ENCODE measurements around the gene MICALL2. TPM values are rescaled to one million over a fixed set of nuclear protein-coding genes. Genes with fewer than 3 reads are reported as not detected.

MICALL2 gene
- total RNA-seq, 1 donor from 2014 or later = 5.7 TPM

DNA sequence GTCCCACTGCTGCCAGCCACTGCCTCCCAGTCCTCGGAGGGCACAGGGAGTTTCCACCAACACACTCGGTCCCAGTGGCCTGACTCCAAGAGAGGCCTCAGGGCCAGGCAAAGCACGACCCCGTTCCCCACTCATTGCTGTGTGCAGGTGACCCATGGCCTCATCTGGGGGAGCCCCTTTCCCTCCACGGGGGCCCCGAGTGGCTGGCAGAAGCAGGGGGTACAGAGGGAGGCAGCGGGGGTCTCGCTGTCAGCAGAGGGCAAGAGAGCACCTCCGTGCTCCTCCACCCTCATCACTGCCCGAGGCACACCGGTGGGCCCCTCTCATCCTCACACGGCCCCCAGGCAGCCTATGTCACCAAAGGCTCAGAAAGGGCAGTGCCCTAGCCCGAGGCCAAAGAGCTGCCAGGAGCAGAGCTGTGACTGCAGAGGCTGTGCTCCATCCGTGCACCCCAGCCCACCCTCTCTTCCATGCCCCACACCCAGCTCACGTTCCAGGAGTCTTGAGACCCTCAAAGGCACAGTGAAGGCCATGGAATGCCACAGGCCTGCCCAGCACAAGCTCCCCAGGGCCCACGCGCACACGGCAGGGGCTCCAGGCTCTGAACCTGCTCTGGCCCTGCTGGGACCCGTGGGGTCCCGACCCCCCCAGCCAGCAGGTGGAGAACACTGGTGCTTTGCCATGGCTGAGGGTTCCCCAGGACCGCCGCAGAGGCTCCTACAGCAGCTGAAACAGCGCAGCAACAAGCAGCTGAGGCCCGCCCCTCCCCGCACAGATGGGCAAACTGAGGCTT, 25.9 kb downstream of the MICALL2 start:
- DNase-seq = no peak

DNA sequence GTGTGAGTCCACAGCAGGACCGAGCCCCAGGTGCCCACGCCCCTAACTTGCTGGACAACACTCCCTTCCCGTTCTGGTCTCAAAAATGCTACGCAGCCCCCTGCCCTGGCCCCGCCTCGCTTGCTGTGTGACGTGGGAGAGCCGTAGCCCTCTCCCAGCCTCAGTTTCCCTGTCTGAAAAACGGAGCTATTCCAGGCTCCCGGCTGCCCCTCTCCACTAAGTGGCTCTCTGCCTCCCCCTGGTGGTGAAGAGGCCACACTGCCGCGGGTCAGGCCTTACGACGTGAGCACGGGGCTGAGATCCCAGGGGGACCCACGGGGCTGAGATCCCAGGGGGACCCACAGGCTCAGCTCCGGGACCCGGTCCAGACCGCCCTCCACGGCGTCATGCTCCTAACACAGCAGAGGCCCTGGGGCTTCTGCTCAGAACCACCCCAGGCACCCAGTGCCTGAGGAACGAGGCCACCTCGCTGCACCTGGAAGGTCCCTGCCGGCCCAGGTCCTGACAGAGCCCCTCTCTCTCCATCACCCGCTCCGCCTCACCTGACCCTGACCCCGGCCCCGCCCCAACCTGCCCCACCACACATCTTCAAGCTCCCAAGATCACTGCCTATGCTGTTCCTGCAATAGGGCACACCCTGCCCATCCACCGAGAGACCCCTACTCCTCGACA, 26.7 kb downstream of the MICALL2 start:
- no peak for DNase-seq

DNA sequence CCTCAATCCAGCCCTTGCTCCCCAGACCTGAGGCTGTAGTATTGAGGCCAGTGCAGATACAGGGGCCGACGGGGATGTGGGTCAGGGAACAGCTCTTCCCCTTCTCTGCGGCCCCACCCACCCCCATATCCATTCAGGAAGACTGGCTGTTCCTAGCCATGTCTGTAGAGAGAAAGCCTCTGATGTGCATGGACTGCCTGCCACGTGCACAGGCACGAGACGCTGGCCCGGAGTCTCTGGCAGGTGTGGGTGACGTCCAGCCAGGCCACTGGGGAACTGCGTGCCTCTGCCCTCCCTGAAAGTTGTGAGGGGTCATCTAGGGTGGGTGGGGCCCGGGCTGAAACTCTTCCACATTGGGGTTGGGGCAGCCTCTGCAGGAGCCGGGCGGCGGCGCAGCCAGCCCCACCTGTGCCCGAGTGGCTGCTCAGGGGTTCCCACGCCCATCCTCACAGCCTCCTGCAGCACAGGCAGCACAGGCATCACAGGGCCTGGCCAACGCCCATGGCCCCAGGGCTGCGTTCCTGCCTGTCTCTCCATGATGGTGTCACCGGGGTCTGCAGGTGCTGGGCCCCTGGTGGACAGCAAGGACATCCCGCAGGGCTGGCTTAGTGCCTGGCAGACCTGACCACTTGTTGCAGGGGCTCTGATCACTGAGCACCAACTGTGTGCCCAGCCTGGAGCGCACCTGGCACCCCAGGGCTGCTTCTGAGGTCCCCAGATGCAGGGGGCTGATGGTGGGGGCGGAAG, 27.5 kb downstream of the MICALL2 start:
- DNase-seq = no peak

DNA sequence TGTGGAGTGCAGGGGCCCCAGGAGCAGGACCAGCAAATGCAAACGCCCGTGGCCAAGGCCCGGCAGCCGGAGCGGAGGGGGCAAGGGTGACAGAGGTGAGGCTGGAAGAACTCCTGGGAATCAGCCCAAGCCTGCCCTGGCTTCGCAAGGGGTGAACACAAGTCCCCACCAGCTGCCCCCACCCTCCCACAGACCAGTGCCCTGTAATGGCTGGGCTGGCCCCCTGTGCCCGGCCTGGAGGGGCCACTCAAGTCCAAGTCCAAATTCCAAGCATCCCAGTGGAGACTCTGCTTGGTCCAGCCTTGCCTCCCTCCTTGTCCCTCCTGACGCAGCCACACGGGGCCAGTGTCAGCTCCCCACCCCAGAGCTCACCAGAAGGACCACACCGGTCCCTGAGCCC, 28.0 kb downstream of the MICALL2 start:
- DNase-seq = no peak

DNA sequence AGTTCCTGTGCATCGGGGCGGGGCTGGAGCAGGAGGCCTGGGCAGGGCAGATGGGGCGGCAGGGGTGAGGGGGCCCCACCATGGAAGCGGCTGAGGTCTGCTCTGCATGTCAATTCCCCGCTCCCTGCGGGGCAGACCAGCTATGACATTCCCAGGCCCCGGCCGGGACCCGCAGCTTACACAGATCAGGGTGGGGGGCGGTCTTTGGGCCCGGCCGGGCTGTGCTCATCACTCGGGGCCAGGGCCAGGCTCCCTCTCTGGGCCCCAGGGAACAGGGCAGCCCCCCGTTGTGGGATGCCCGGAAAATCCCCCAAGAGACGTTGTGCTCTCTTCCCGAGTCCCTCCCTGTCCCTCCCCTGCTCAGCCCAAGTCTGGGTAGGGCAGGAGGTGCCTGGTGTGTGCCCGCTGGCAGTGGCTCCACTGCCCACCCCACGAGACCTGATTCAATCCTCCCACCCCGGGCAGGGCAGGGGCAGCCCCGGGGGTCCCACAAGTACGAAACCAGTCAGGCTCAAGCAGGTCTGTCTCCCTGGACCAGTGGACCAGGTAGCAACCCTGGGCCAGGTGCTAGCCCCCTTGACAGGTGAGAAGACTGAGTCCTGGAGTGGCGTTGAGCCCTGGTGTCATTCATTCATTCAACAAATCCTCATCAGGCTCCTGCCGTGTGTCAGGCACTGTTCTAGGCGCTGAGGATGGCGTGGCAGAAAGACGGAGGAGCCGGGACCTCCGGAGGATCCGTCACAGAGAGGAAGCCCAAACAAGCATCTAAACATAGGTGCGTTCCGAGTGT, 29.0 kb downstream of the MICALL2 start:
- DNase-seq = no peak

DNA sequence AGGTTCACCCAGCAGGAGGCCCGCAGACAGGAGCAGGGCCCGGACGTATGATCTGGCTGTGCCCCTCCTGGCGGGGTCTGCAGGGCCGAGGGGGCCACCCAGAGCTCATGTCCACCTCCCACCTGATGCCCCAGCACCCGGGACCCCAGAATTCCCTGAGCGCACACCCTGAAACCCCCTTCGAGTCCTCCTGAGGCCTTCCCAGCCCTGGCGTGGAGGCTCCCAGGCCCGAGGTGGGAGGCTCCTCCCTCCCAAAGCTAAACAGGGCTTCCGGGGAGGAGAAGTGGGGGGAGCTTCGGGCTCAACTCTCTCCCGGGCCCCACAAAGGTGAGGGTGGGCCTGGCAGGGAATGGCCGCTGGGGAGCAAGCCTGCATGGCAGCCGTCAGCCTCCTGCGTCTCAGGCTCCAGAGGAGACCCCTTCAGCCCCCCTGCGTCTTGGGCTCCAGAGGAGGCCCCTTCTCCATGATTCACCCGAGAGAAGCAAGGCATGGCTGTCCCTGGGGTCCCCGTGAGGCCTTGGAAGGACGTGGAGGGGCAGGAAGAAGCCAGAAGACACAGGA, 30.2 kb downstream of the MICALL2 start:
- no peak for DNase-seq

DNA sequence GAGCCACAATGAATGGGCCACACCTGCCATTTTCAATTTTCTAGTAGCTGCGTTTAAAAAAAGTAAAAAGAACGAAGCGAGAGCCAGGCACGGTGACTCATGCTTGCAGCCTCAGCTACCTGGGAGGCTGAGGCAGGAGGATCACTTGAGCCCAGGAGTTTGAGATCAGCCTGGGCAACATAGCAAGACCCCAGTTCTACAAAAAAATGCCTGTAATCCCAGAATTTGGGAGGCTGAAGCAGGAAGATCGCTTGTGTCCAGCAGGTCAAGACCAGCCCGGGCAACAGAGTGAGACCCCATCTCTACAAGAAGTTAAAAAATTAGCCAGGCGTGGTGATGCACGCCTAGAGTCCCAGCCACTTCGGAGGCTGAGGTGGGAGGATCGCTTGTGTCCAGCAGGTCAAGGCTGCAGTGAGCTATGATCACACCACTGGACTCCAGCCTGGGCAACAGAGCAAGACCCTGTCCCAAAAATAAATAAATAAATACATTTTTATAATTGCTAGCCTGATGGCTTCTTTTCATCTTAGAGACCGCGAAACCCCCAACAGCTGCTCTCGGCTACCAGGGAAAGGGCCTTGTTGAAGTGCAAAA, 32.1 kb downstream of the MICALL2 start:
- no peak for DNase-seq

DNA sequence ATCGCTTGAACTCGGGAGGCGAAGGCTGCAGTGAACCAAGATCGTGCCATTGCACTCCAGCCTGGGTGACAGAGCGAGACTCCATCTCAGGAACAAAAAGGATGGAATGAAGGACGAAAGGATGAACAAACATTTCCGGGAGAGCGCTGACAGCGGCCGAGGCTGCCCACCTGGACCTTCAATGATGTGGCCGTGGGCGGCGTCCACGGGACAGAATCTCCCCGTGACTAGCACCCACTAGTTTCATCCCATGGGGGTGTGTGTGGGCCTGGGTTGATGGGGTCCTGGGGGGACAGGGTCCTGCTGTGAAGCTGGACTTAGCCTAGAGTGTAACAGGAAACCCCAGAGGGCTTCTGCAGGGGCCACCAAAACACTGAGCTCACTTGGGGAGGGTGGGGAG, 32.8 kb downstream of the MICALL2 start:
- DNase-seq = no peak

DNA sequence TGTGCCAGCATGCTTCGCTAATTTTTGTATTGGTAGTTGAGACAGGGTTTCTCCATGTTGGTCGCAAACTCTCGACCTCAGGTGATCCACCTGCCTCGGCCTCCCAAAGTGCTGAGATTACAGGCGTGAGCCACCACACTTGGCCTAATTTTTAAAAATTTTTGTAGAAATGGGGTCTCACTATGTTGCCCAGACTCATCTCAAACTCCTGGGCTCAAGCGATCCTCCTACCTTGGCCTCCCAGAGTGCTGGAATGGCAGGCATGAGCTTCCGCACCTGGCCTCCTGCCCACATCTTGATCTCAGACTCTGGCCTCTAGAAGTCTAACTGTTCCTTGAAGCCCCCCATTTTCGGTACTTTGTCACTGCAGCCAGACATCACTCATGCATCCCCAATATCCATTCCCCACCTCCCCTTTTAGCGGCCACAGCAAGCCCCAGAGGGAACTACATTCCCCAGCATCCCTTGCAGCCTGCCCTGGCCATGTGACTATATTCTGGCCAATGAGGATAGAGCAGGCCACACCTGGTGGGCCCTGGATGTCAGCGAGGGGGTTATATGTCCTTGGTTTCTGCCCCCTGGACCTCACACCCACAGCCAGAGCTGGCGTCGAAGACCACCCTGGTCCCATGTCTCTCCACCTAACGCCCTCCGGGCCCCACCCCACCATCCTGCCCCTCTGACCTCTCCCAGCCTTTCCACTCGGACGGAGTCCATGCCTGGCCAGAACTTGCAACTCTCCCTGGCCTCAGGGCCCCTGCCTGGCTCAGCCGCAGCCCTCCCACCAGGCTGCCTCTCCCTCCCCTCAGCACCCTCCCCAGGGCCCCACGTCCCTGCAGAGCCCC, 33.8 kb downstream of the MICALL2 start:
- no peak for DNase-seq

DNA sequence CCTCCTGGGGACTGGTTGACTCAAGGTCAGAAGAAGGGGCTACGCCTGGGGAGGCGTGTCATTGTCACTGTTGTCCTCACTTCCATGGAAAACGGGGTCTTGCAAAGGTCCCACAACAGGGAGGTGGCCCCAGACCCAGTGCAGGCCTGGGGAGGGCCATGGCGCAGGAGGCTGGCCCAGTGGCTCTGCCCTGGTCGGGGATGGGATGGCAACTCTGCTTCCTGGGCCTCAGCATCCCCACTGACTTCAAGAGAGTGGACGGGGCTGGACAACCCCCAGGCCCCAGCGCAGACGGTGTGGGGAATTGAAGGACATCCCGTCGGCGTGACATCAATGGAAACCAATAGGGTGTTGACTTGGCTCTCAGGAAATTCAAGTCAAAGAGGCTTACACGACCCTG, 35.2 kb downstream of the MICALL2 start:
- DNase-seq = no peak

DNA sequence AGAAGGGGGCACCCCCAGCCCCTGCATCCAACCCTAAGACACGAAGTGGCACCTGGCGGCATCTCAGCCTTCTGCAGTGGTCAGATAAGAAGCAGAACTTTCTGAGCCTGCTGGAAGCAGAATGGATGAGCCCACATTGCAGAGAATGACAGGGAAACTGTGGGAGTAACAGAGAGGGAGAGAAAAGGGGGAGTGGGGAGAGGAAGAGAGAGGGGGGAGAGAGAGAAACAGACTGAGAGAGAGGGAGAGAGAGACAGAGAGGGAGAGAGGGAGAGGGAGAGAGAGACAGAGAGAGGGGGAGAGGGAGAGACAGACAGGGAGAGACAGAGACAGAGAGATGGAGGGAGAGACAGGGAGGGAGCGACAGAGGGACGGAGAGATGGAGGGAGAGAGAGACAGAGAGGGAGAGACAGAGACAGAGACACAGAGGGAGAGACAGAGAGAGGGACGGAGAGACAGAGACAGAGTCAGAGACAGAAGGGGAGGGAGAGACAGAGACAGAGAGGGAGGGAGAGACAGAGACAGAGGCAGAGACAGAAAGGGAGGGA, 35.9 kb downstream of the MICALL2 start:
- no peak for DNase-seq

DNA sequence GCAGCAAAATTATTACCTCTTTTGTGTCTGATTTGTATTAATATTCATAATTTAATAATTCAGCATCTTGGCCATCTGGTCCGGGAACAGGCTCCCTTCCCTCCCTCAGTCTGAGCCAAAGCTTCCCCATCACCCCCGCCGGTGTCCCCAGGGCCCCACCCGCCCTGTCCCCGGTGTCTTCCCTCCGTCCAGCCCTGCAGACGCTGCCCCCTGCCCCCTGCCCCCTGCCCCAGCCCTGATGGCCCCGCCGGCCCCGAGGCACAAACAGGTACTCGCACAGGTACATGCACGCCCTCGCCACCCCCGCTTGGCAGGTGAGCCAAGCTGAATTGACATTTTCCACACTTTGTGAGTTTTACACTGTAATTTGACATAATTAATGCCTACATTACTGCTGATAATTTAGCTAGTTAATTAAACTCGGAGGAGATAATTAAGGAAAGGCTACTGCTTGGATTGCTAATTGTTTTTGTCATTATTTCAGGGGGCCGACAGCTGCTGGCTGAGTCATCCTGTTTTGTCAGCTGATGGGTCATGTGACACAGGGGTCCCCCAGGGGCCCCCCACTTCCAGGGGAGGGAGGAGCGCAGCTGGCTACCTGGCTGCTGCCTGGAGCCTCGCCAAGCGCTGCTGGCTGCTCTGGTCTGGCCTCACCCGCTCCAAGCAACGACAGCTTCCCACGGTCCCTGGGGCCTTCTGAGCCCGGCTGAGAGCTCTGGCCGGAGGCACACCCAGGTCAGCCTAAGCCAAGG, 36.6 kb downstream of the MICALL2 start:
- DNase-seq = no peak

DNA sequence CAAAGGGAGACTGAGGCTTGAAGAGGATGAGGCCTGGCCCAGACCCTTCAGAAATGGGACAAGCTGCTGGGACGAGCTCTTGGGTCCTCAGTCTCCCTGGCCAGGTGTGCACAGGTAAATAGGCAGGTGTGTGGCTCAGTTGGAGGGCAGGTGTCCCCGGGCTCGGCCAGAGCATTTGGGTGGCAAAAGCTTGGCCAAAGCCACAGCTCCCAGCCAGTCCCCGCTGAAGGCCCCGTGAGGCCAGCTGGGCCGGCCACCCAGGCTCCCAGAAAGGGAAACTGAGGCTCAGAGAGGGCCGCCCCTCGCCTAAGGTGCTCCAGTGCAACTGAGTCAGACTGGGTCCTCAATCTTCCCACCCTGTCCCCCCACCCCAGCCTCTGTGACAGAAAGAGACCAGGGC, 37.3 kb downstream of the MICALL2 start:
- DNase-seq = no peak

DNA sequence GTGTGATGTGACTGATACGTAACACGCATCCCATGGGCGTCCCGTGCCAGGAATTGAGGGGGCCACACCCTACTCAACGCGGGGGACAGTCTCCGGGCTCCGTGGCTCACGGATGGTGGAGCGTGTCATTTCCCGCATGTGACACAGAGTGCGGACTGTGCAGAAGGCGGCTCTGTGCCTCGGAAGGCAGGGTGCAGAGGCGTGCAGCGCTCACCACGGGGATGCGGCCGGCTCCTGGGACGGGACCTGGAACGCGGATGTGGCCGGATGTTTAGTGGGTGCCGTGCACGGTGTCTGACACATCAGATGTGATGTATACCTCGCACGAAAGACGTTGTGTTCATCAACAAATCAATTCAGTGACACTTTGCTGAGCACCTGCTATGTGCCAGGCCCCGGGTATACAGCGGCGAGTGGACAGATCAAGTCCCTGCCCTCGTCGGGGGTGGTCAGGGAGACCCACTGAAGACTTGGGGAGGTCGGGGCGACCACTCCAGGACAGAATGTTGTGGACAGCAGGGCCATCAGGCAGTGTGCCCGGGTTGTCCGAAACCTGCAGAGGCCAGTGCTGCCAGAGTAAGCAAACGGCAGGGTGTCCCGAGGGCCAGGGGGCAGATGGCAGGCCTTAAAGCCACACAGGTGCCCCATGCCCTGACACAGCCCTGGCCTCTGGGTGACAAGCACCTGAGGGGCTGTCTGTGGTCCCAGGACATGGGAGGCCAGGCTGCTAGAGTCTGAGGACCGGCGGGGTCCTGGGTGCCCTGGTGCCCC, 38.1 kb downstream of the MICALL2 start:
- DNase-seq = no peak

DNA sequence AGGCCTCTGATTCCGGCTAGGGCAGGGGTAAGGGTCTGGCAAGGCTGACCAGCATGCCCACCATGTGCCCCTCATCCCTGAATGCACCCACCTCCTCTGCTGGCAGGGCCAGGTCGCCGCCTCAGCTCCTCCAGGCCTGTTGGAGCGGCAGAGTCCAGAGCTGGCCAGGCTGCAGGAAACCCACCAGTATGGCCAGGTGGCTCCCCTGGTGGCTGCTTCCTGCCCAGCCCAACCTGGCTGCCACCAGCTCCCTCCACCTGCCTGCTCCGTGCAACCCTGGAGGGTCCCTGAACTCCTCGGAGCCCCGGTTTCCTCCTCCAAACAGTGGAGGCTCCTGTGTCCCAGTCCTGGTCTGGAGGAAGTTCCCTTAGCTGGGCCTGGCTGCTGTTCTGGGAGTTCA, 39.6 kb downstream of the MICALL2 start:
- no peak for DNase-seq

DNA sequence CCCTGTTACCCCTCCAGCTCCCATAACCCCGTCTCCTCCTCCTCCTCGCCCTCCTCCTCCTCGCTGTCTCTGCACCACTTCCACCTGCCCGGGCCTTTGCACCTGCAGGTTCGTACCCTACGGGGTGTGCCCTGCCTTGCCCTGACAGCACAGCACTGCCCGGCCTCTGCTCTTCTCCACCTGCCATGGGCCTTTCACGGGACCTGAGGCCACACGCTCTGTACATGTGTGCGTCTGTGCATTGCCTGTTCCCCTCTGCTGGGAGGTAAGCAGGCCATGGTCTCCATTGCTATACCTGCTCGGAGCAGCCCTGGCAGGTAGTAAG, 40.0 kb downstream of the MICALL2 start:
- no peak for DNase-seq

DNA sequence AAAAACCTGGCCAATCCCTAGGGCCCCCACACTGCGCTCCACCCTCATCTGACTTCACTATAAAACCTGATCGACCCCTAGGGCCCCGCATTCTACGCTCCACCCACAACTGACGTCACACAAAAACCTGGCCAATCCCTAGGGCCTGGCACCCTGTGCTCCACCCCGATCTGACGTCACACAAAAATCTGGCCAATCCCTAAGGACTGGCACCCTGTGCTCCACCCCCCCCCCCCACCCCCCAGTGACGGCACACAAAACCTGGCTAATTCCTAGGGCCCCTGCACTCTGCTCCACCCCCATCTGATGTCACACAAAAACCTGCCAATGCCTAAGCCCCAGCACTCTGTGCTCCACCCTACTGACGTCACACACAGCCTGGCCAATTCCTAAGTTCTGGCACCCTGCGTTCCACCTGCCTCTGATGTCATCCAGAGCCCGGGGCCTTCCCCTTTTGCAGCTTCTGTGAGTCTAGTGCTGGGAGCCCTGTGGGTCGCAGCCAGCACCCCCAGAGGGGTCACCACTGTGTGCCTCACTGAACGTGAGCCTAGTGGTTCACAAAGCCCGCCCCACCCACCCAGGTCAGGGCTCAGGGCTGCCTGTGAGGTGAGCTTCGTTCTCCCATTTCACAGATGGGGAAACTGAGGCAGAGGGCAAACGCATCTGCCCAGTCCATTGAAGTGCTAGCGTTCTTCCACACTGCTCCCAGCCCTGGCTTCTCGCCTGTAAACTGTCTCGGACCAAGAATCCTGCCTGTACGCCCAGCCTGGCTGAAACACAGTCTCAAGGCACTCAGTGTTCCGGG, 40.6 kb downstream of the MICALL2 start:
- no peak for DNase-seq

DNA sequence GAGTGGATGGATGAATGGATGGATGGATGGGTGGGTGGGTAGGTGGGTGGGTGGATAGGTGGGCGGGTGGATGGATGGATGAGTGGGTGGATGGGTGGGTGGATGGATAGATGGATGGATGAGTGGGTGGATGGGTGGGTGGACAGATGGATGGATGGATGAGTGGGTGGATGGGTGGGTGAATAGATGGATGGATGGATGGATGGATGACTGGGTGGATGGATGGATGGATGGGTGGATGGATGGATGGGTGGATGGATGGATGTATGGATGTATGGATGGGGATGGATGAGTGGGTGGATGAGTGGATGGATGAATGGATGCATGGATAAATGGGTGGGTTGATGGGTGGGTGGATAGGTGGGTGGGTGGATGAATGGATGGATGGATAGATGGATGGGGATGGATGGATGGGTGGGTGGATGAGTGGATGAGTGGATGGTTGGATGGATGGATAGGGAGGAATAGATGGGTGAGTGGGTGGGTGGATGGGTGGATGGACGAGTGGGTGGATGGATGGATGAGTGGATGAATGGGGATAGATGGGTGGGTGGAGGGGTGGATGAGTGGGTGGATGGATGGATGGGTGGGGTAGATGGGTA, 43.8 kb downstream of the MICALL2 start:
- DNase-seq = no peak

Data from skin of body (tissue), 2 donors.